Measurements from ENCODE around the gene SGPP2.

- TF ChIP-seq POLR2A (IDR thresholded peaks at IDR 0.05; ENCODE audit: low read depth, low read length), result no peak
- TF ChIP-seq, protein P1, sequence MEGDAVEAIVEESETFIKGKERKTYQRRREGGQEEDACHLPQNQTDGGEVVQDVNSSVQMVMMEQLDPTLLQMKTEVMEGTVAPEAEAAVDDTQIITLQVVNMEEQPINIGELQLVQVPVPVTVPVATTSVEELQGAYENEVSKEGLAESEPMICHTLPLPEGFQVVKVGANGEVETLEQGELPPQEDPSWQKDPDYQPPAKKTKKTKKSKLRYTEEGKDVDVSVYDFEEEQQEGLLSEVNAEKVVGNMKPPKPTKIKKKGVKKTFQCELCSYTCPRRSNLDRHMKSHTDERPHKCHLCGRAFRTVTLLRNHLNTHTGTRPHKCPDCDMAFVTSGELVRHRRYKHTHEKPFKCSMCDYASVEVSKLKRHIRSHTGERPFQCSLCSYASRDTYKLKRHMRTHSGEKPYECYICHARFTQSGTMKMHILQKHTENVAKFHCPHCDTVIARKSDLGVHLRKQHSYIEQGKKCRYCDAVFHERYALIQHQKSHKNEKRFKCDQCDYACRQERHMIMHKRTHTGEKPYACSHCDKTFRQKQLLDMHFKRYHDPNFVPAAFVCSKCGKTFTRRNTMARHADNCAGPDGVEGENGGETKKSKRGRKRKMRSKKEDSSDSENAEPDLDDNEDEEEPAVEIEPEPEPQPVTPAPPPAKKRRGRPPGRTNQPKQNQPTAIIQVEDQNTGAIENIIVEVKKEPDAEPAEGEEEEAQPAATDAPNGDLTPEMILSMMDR (IDR thresholded peaks at IDR 0.05; ENCODE audit: extremely low read depth in 1 of 2, insufficient read depth in 1 of 2, low read depth in 1 of 2, low read length in 2 of 2), result no peak
Measured at GRCh38 chr2:222424276-222424728, at the start of gene SGPP2.
